Lower lobe of right lung (tissue), 2 donors: ENCODE data around the gene CGNL1. TPM values are rescaled to one million over a fixed set of nuclear protein-coding genes. Genes with fewer than 3 reads are reported as not detected.

Experiments
- ATAC-seq, 2 donors: fragments of 200-7000 bp; cut with Tn5 transposase; one replicate each; pipeline ENCODE4 v1.9.1; 2020 to 2022; ENCODE audit warnings: mild to moderate bottlenecking in 2 of 2, moderate library complexity in 2 of 2
- DNase-seq: peaks from one replicate; pipeline ENCODE4 v3.0.0-alpha.2; 2020
- H3K27ac ChIP-seq: fragments of 200-600 bp; one replicate; pipeline ENCODE4 v1.8.0; 2022
- H3K27me3 ChIP-seq: fragments of 200-600 bp; one replicate; pipeline ENCODE4 v1.8.0; 2022; ENCODE audit warnings: low read depth
- H3K36me3 ChIP-seq: fragments of 200-600 bp; one replicate; pipeline ENCODE4 v1.8.0; 2022; ENCODE audit warnings: mild to moderate bottlenecking
- H3K4me1 ChIP-seq: fragments of 200-600 bp; one replicate; pipeline ENCODE4 v1.8.0; 2022
- H3K4me3 ChIP-seq: fragments of 200-600 bp; one replicate; pipeline ENCODE4 v1.8.0; 2022; ENCODE audit warnings: mild to moderate bottlenecking
- H3K9me3 ChIP-seq: fragments of 200-600 bp; one replicate; pipeline ENCODE4 v1.8.0; 2022
- CTCF ChIP-seq: fragments of 200-600 bp; IDR thresholded peaks from one replicate; pipeline ENCODE4 v1.8.0; 2022; ENCODE audit warnings: antibody characterized with exemption, mild to moderate bottlenecking
- intact Hi-C: fragments of 100-400 bp; cut with DNase I; formaldehyde crosslinking; loops from one replicate; pipeline ENCODE4 v1.11.0; 2022
- total RNA-seq: library from RNA; stranded (reverse); fragmentation: NEBNext Ultra II Directional; extraction: Animal tissue kit (Norgen Biotek cat#: 25700); gene quantifications from one replicate; pipeline ENCODE4 v1.2.1, GENCODE V29; 2021
- donor health status: DM: no; HTN: yes; CAD: no; lungs with severe emphysema.

The CGNL1 gene
- total RNA-seq, 1 donor from 2014 or later, result 46.0 TPM

GRCh38 chr15:57330619-57331340 is 45.5 kb upstream of the CGNL1 start:
- no peak for DNase-seq
- no peaks in the 10 kb centered on the region for H3K36me3 ChIP-seq
- H3K27ac ChIP-seq, result no peak overlapping the region
- peaks cover 10% of the 10 kb centered on the region for H3K4me1 ChIP-seq
- intact Hi-C loops, result no loop called here
- no peak for ATAC-seq
- no peak for TF ChIP-seq CTCF
- no peaks in the 10 kb centered on the region for H3K27me3 ChIP-seq
- H3K9me3 ChIP-seq, result no peaks in the 10 kb centered on the region
- H3K4me3 ChIP-seq, result no peak overlapping the region

- intact Hi-C loops, result no loop called here
- Histone ChIP-seq H3K27me3 (no peaks in the 10 kb centered on the region), H3K4me3 (no peak overlapping the region), H3K9me3 (no peaks in the 10 kb centered on the region), H3K27ac (no peak overlapping the region), H3K36me3 (no peaks in the 10 kb centered on the region), H3K4me1 (peaks cover 10% of the 10 kb centered on the region)
- no peak for TF ChIP-seq CTCF
- no peak for DNase-seq
- ATAC-seq, result no peak
These were observed 44.0 kb upstream of the CGNL1 start for GRCh38 chr15:57332326-57332725.

GRCh38 chr15:57333487-57333886 is 42.8 kb upstream of the CGNL1 start:
- Histone ChIP-seq H3K4me3 (no peak overlapping the region), H3K27me3 (no peaks in the 10 kb centered on the region), H3K4me1 (peaks cover 19% of the 10 kb centered on the region), H3K27ac (peak overlapping the region; percentile 41), H3K36me3 (no peaks in the 10 kb centered on the region), H3K9me3 (no peaks in the 10 kb centered on the region)
- intact Hi-C loops, result no loop called here
- DNase-seq (no peak), ATAC-seq (peak; percentile 51 to 75)
- TF ChIP-seq CTCF, result no peak

GRCh38 chr15:57334257-57334656 is 42.0 kb upstream of the CGNL1 start:
- H3K9me3 ChIP-seq, result no peaks in the 10 kb centered on the region
- no peak for TF ChIP-seq CTCF
- DNase-seq (no peak), ATAC-seq (peak; percentile 72 to 88)
- H3K27me3 ChIP-seq, result no peaks in the 10 kb centered on the region
- peaks cover 20% of the 10 kb centered on the region for H3K4me1 ChIP-seq
- no peaks in the 10 kb centered on the region for H3K36me3 ChIP-seq
- H3K27ac ChIP-seq, result peak overlapping the region; percentile 41
- intact Hi-C loops, result no loop called here
- no peak overlapping the region for H3K4me3 ChIP-seq

- intact Hi-C loops, result no loop called here
- Histone ChIP-seq H3K27me3 (no peaks in the 10 kb centered on the region), H3K4me1 (peaks cover 20% of the 10 kb centered on the region), H3K4me3 (no peak overlapping the region), H3K9me3 (no peaks in the 10 kb centered on the region), H3K27ac (no peak overlapping the region), H3K36me3 (no peaks in the 10 kb centered on the region)
- TF ChIP-seq CTCF, result no peak
- DNase-seq (no peak), ATAC-seq (no peak)
These were observed 41.0 kb upstream of the CGNL1 start for GRCh38 chr15:57335293-57335715.
